DOHH2 (cell line): ENCODE data around the gene OR5B17.

Source experiments
- H3F3A ChIP-seq: fragments of 200-600 bp; sonication (generic), shearing (Covaris generic); 2 replicates; pipeline ENCODE4 v1.6.0; 2016; ENCODE audit warnings: antibody characterized with exemption, mild to moderate bottlenecking; ENCODE audit not compliant: control insufficient read depth, insufficient read depth
- H3K27ac ChIP-seq: fragments of 200-600 bp; sonication (generic); 2 replicates; pipeline ENCODE4 v1.5.1; 2014; ENCODE audit warnings: low read depth, mild to moderate bottlenecking, low read length, moderate library complexity
- H3K27me3 ChIP-seq: fragments of 200-600 bp; sonication (generic); 2 replicates; pipeline ENCODE4 v1.6.1; 2014; ENCODE audit warnings: mild to moderate bottlenecking, low read length, mixed read lengths; ENCODE audit not compliant: control insufficient read depth
- H3K36me3 ChIP-seq: fragments of 200-600 bp; sonication (generic); 2 replicates; pipeline ENCODE4 v1.6.1; 2014; ENCODE audit warnings: mild to moderate bottlenecking, low read length, moderate library complexity, mixed read lengths; ENCODE audit not compliant: control insufficient read depth
- H3K4me1 ChIP-seq: fragments of 200-600 bp; sonication (generic); 2 replicates; pipeline ENCODE4 v1.6.1; 2014; ENCODE audit warnings: mild to moderate bottlenecking, low read length, mixed read lengths; ENCODE audit not compliant: control insufficient read depth
- H3K4me2 ChIP-seq: fragments of 200-600 bp; sonication (generic); 2 replicates; pipeline ENCODE4 v1.6.0; 2014; ENCODE audit warnings: mild to moderate bottlenecking, low read length, moderate library complexity
- H3K4me3 ChIP-seq: fragments of 200-600 bp; sonication (generic); 2 replicates; pipeline ENCODE4 v1.5.1; 2014; ENCODE audit warnings: mild to moderate bottlenecking, low read length, mixed read lengths
- H3K79me2 ChIP-seq: fragments of 200-600 bp; sonication (generic); 2 replicates; pipeline ENCODE4 v1.6.1; 2014; ENCODE audit warnings: mild to moderate bottlenecking, low read length, mixed read lengths; ENCODE audit not compliant: control insufficient read depth
- H3K9me2 ChIP-seq: fragments of 200-600 bp; sonication (generic); replicated peaks from 2 replicates; pipeline ENCODE4 v1.6.1; 2014; ENCODE audit warnings: mild to moderate bottlenecking, low read length, mixed read lengths; ENCODE audit not compliant: control insufficient read depth
- H3K9me3 ChIP-seq: fragments of 200-600 bp; sonication (generic); 2 replicates; pipeline ENCODE4 v1.6.1; 2014; ENCODE audit warnings: antibody characterized with exemption, low read length, mixed read lengths; ENCODE audit not compliant: control insufficient read depth, insufficient read depth
- H4K20me1 ChIP-seq: fragments of 200-600 bp; sonication (generic); 2 replicates; pipeline ENCODE4 v1.6.0; 2014; ENCODE audit warnings: low read depth, mild to moderate bottlenecking, antibody characterized with exemption, low read length, moderate library complexity; ENCODE audit not compliant: control insufficient read depth, insufficient read depth
- CTCF ChIP-seq: fragments of 200-600 bp; sonication (generic); IDR thresholded peaks from one replicate; pipeline ENCODE4 v1.5.1; 2014; ENCODE audit warnings: antibody characterized with exemption, mild to moderate bottlenecking, low read depth, low read length; ENCODE audit not compliant: poor library complexity, severe bottlenecking
- EZH2phosphoT487 ChIP-seq: fragments of 200-600 bp; sonication (generic); IDR thresholded peaks from 2 replicates; pipeline ENCODE4 v1.6.1; 2017; ENCODE audit warnings: borderline replicate concordance, mild to moderate bottlenecking, antibody characterized with exemption, low read length, moderate library complexity, mixed read lengths

OR5B17 gene

GRCh38 chr11:58394195-58394594 lies 35.3 kb upstream of the OR5B17 start:
- H3K4me2 ChIP-seq = no peak overlapping the region
- TF ChIP-seq CTCF (no peak), EZH2phosphoT487 (no peak)
- no peaks in the 10 kb centered on the region for H3K36me3 ChIP-seq
- no peak overlapping the region for H3K4me3 ChIP-seq
- H3K4me1 ChIP-seq = no peaks in the 10 kb centered on the region
- H4K20me1 ChIP-seq = no peaks in the 10 kb centered on the region
- no peaks in the 10 kb centered on the region for H3K79me2 ChIP-seq
- H3K9me2 ChIP-seq = no peaks in the 10 kb centered on the region
- no peaks in the 10 kb centered on the region for H3F3A ChIP-seq
- no peaks in the 10 kb centered on the region for H3K27me3 ChIP-seq
- no peak overlapping the region for H3K27ac ChIP-seq
- no peaks in the 10 kb centered on the region for H3K9me3 ChIP-seq

- H3K4me1 ChIP-seq = no peaks in the 10 kb centered on the region
- H3K4me3 ChIP-seq = no peak overlapping the region
- no peak overlapping the region for H3K4me2 ChIP-seq
- H3K27me3 ChIP-seq = no peaks in the 10 kb centered on the region
- H3K9me2 ChIP-seq = no peaks in the 10 kb centered on the region
- H3K36me3 ChIP-seq = no peaks in the 10 kb centered on the region
- no peaks in the 10 kb centered on the region for H3K9me3 ChIP-seq
- TF ChIP-seq CTCF (no peak), EZH2phosphoT487 (no peak)
- no peaks in the 10 kb centered on the region for H3F3A ChIP-seq
- no peaks in the 10 kb centered on the region for H4K20me1 ChIP-seq
- H3K27ac ChIP-seq = no peak overlapping the region
- no peaks in the 10 kb centered on the region for H3K79me2 ChIP-seq
Measured at GRCh38 chr11:58392746-58393145, 33.9 kb upstream of the OR5B17 start.

GRCh38 chr11:58391879-58392278 lies 33.0 kb upstream of the OR5B17 start:
- no peaks in the 10 kb centered on the region for H3K79me2 ChIP-seq
- H3F3A ChIP-seq = no peaks in the 10 kb centered on the region
- H3K4me1 ChIP-seq = no peaks in the 10 kb centered on the region
- H3K27ac ChIP-seq = no peak overlapping the region
- H3K27me3 ChIP-seq = no peaks in the 10 kb centered on the region
- no peak overlapping the region for H3K4me2 ChIP-seq
- no peaks in the 10 kb centered on the region for H3K9me3 ChIP-seq
- H4K20me1 ChIP-seq = no peaks in the 10 kb centered on the region
- TF ChIP-seq CTCF (no peak), EZH2phosphoT487 (no peak)
- no peaks in the 10 kb centered on the region for H3K9me2 ChIP-seq
- no peaks in the 10 kb centered on the region for H3K36me3 ChIP-seq
- H3K4me3 ChIP-seq = no peak overlapping the region

GRCh38 chr11:58390551-58391063 lies 31.7 kb upstream of the OR5B17 start:
- no peaks in the 10 kb centered on the region for H3K9me3 ChIP-seq
- H3K27me3 ChIP-seq = no peaks in the 10 kb centered on the region
- H3K36me3 ChIP-seq = no peaks in the 10 kb centered on the region
- no peak overlapping the region for H3K4me2 ChIP-seq
- no peak overlapping the region for H3K4me3 ChIP-seq
- no peaks in the 10 kb centered on the region for H3K79me2 ChIP-seq
- no peaks in the 10 kb centered on the region for H3K4me1 ChIP-seq
- TF ChIP-seq CTCF = no peak
- TF ChIP-seq EZH2phosphoT487 = no peak
- H3K27ac ChIP-seq = no peak overlapping the region
- H3K9me2 ChIP-seq = no peaks in the 10 kb centered on the region
- no peaks in the 10 kb centered on the region for H4K20me1 ChIP-seq
- H3F3A ChIP-seq = no peaks in the 10 kb centered on the region
